Measurements from ENCODE around the gene TANC2. TPM values are rescaled to one million over a fixed set of nuclear protein-coding genes. Genes with fewer than 3 reads are reported as not detected.
"Not testable (repeated sequence)": the region's sequence is repeated elsewhere in the genome, so short reads cannot be mapped to it uniquely, and the experiment has no call there.

Gene TANC2
- total and polyA plus RNA-seq, 4 donors: 50.8 to 118 (median 71.3) TPM

- H3K27ac ChIP-seq (ENCODE audit: low read depth, low read length): no peak overlapping the region
- no peaks in the 10 kb centered on the region for H3K36me3 ChIP-seq (ENCODE audit: control insufficient read depth, insufficient read depth, low read length)
- DNase-seq (ENCODE audit: low read depth in 4 of 6, low spot score in 6 of 6): no peak
- H3K4me3 ChIP-seq (ENCODE audit: low read depth, low read length): no peak overlapping the region
- H3K9me3 ChIP-seq (ENCODE audit: control insufficient read depth, insufficient read depth, low read length): no peaks in the 10 kb centered on the region
- no peaks in the 10 kb centered on the region for H3K4me1 ChIP-seq (ENCODE audit: control insufficient read depth, insufficient read depth, low read length)
- no CpG with 5 or more reads among the region's 2 CpGs for WGBS (ENCODE audit: insufficient coverage)
- H3K27me3 ChIP-seq (ENCODE audit: control insufficient read depth, insufficient read depth, low read length): no peaks in the 10 kb centered on the region
Measured at GRCh38 chr17:62975206-62975605, 9.2 kb downstream of the TANC2 start.

- 43% methylated on average over 6 of the region's 9 CpGs for WGBS (ENCODE audit: insufficient coverage)
- H3K27me3 ChIP-seq (ENCODE audit: control insufficient read depth, insufficient read depth, low read length); H3K9me3 ChIP-seq (ENCODE audit: control insufficient read depth, insufficient read depth, low read length); H3K36me3 ChIP-seq (ENCODE audit: control insufficient read depth, insufficient read depth, low read length); H3K4me1 ChIP-seq (ENCODE audit: control insufficient read depth, insufficient read depth, low read length); DNase-seq (ENCODE audit: low read depth in 4 of 6, low spot score in 6 of 6); H3K27ac ChIP-seq (ENCODE audit: low read depth, low read length); H3K4me3 ChIP-seq (ENCODE audit: low read depth, low read length): not testable (repeated sequence)
Measured at GRCh38 chr17:62976643-62977231, 10.7 kb downstream of the TANC2 start.

GRCh38 chr17:62980842-62981241 lies 14.8 kb downstream of the TANC2 start:
- no peak overlapping the region for H3K27ac ChIP-seq (ENCODE audit: low read depth, low read length)
- no peaks in the 10 kb centered on the region for H3K36me3 ChIP-seq (ENCODE audit: control insufficient read depth, insufficient read depth, low read length)
- H3K9me3 ChIP-seq (ENCODE audit: control insufficient read depth, insufficient read depth, low read length): peaks cover 8% of the 10 kb centered on the region
- H3K4me1 ChIP-seq (ENCODE audit: control insufficient read depth, insufficient read depth, low read length): no peaks in the 10 kb centered on the region
- no peak overlapping the region for H3K4me3 ChIP-seq (ENCODE audit: low read depth, low read length)
- no peaks in the 10 kb centered on the region for H3K27me3 ChIP-seq (ENCODE audit: control insufficient read depth, insufficient read depth, low read length)
- 93% methylated on average over 2 of the region's 3 CpGs for whole genome bisulfite sequencing (ENCODE audit: insufficient coverage)
- no peak for DNase-seq (ENCODE audit: low read depth in 4 of 6, low spot score in 6 of 6)

- 100% methylated on average over 2 of the region's 2 CpGs for WGBS (ENCODE audit: insufficient coverage)
- Histone ChIP-seq H3K27ac (ENCODE audit: low read depth, low read length) (no peak overlapping the region), H3K4me1 (ENCODE audit: control insufficient read depth, insufficient read depth, low read length) (peaks cover 4% of the 10 kb centered on the region), H3K4me3 (ENCODE audit: low read depth, low read length) (no peak overlapping the region), H3K36me3 (ENCODE audit: control insufficient read depth, insufficient read depth, low read length) (no peaks in the 10 kb centered on the region), H3K9me3 (ENCODE audit: control insufficient read depth, insufficient read depth, low read length) (peaks cover 8% of the 10 kb centered on the region), H3K27me3 (ENCODE audit: control insufficient read depth, insufficient read depth, low read length) (no peaks in the 10 kb centered on the region)
- DNase-seq (ENCODE audit: low read depth in 4 of 6, low spot score in 6 of 6): no peak
Measured at GRCh38 chr17:62981933-62982332, 15.9 kb downstream of the TANC2 start.

GRCh38 chr17:62984801-62985200 lies 18.8 kb downstream of the TANC2 start:
- Histone ChIP-seq H3K4me3 (ENCODE audit: low read depth, low read length) (no peak overlapping the region), H3K4me1 (ENCODE audit: control insufficient read depth, insufficient read depth, low read length) (peaks cover 11% of the 10 kb centered on the region), H3K36me3 (ENCODE audit: control insufficient read depth, insufficient read depth, low read length) (no peaks in the 10 kb centered on the region), H3K27ac (ENCODE audit: low read depth, low read length) (no peak overlapping the region), H3K27me3 (ENCODE audit: control insufficient read depth, insufficient read depth, low read length) (no peaks in the 10 kb centered on the region), H3K9me3 (ENCODE audit: control insufficient read depth, insufficient read depth, low read length) (peaks cover 8% of the 10 kb centered on the region)
- DNase-seq (ENCODE audit: low read depth in 4 of 6, low spot score in 6 of 6): no peak
- WGBS (ENCODE audit: insufficient coverage): no CpG with 5 or more reads among the region's 1 CpG

GRCh38 chr17:62986549-62986948 lies 20.5 kb downstream of the TANC2 start:
- Histone ChIP-seq H3K9me3 (ENCODE audit: control insufficient read depth, insufficient read depth, low read length) (peaks cover 8% of the 10 kb centered on the region), H3K36me3 (ENCODE audit: control insufficient read depth, insufficient read depth, low read length) (no peaks in the 10 kb centered on the region)

GRCh38 chr17:62987136-62987535 lies 21.1 kb downstream of the TANC2 start:
- no peak overlapping the region for H3K4me3 ChIP-seq (ENCODE audit: low read depth, low read length)
- H3K9me3 ChIP-seq (ENCODE audit: control insufficient read depth, insufficient read depth, low read length): peaks cover 8% of the 10 kb centered on the region
- no peak overlapping the region for H3K27ac ChIP-seq (ENCODE audit: low read depth, low read length)
- peaks cover 11% of the 10 kb centered on the region for H3K4me1 ChIP-seq (ENCODE audit: control insufficient read depth, insufficient read depth, low read length)
- WGBS (ENCODE audit: insufficient coverage): 88% methylated on average over 6 of the region's 7 CpGs
- no peaks in the 10 kb centered on the region for H3K36me3 ChIP-seq (ENCODE audit: control insufficient read depth, insufficient read depth, low read length)
- no peak for DNase-seq (ENCODE audit: low read depth in 4 of 6, low spot score in 6 of 6)
- H3K27me3 ChIP-seq (ENCODE audit: control insufficient read depth, insufficient read depth, low read length): no peaks in the 10 kb centered on the region

More at GRCh38 chr17:62986549-62986948, 20.5 kb downstream of the TANC2 start:
- DNase-seq (ENCODE audit: low read depth in 4 of 6, low spot score in 6 of 6): no peak
- no peak overlapping the region for H3K27ac ChIP-seq (ENCODE audit: low read depth, low read length)
- H3K4me1 ChIP-seq (ENCODE audit: control insufficient read depth, insufficient read depth, low read length): peaks cover 11% of the 10 kb centered on the region
- no peaks in the 10 kb centered on the region for H3K27me3 ChIP-seq (ENCODE audit: control insufficient read depth, insufficient read depth, low read length)
- no peak overlapping the region for H3K4me3 ChIP-seq (ENCODE audit: low read depth, low read length)
- WGBS (ENCODE audit: insufficient coverage): 81% methylated on average over 4 of the region's 4 CpGs

GRCh38 chr17:62989501-62989900 lies 23.5 kb downstream of the TANC2 start:
- DNase-seq (ENCODE audit: low read depth in 4 of 6, low spot score in 6 of 6): no peak
- H3K36me3 ChIP-seq (ENCODE audit: control insufficient read depth, insufficient read depth, low read length): no peaks in the 10 kb centered on the region
- H3K27ac ChIP-seq (ENCODE audit: low read depth, low read length): no peak overlapping the region
- no peaks in the 10 kb centered on the region for H3K27me3 ChIP-seq (ENCODE audit: control insufficient read depth, insufficient read depth, low read length)
- WGBS (ENCODE audit: insufficient coverage): 88% methylated on average over 3 of the region's 5 CpGs
- H3K4me1 ChIP-seq (ENCODE audit: control insufficient read depth, insufficient read depth, low read length): peaks cover 11% of the 10 kb centered on the region
- H3K4me3 ChIP-seq (ENCODE audit: low read depth, low read length): no peak overlapping the region
- peaks cover 4% of the 10 kb centered on the region for H3K9me3 ChIP-seq (ENCODE audit: control insufficient read depth, insufficient read depth, low read length)

GRCh38 chr17:62994931-62995330 lies 28.9 kb downstream of the TANC2 start:
- Histone ChIP-seq H3K4me1 (ENCODE audit: control insufficient read depth, insufficient read depth, low read length) (no peaks in the 10 kb centered on the region), H3K36me3 (ENCODE audit: control insufficient read depth, insufficient read depth, low read length) (no peaks in the 10 kb centered on the region), H3K9me3 (ENCODE audit: control insufficient read depth, insufficient read depth, low read length) (no peaks in the 10 kb centered on the region), H3K27ac (ENCODE audit: low read depth, low read length) (no peak overlapping the region), H3K27me3 (ENCODE audit: control insufficient read depth, insufficient read depth, low read length) (no peaks in the 10 kb centered on the region), H3K4me3 (ENCODE audit: low read depth, low read length) (no peak overlapping the region)
- WGBS (ENCODE audit: insufficient coverage): no CpG with 5 or more reads among the region's 4 CpGs
- DNase-seq (ENCODE audit: low read depth in 4 of 6, low spot score in 6 of 6): no peak

- H3K4me3 ChIP-seq (ENCODE audit: low read depth, low read length): no peak overlapping the region
- 79% methylated on average over 2 of the region's 3 CpGs for WGBS (ENCODE audit: insufficient coverage)
- DNase-seq (ENCODE audit: low read depth in 4 of 6, low spot score in 6 of 6): no peak
- H3K36me3 ChIP-seq (ENCODE audit: control insufficient read depth, insufficient read depth, low read length): no peaks in the 10 kb centered on the region
- H3K4me1 ChIP-seq (ENCODE audit: control insufficient read depth, insufficient read depth, low read length): no peaks in the 10 kb centered on the region
- H3K9me3 ChIP-seq (ENCODE audit: control insufficient read depth, insufficient read depth, low read length): no peaks in the 10 kb centered on the region
- no peaks in the 10 kb centered on the region for H3K27me3 ChIP-seq (ENCODE audit: control insufficient read depth, insufficient read depth, low read length)
- H3K27ac ChIP-seq (ENCODE audit: low read depth, low read length): no peak overlapping the region
Measured at GRCh38 chr17:62995377-62995885, 29.4 kb downstream of the TANC2 start.

Measured in spinal cord (tissue), 10 donors.